RPMI7951 (cell line): ENCODE measurements around the gene FARS2. TPM values are rescaled to one million over a fixed set of nuclear protein-coding genes. Genes with fewer than 3 reads are reported as not detected.

Experiments used
- DNase-seq: peaks from one replicate; pipeline ENCODE4 v3.0.0-alpha.2; 2012; ENCODE audit warnings: low read depth
- total RNA-seq: library from RNA; depleted of rRNA; stranded (reverse); fragments of >200 nt; shearing (Covaris generic); gene quantifications from 2 replicates; pipeline ENCODE4 v1.2.3, GENCODE V29; 2014

Gene FARS2
- total RNA-seq, 1 experiment from 2014 or later = 21.9 TPM

DNA sequence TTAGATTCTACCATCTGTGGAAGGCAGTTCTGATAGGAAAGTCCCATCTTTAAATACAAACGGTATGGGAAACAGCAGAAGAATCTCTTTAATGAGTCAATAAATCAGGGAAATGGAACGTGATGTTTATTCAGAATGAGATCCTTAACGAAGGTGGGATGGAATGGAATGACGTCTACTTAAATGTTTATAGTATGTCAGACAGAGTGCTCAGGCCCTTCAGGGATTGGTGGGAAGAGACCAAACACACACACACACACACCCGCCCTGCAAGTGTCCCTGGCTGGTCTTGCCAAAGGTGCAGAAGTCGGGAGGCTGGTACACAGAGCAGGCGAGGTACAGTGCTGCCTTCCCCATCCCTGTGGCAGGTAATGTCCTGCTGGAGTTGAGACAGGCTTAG, 164.0 kb downstream of the FARS2 start:
- no peak for DNase-seq

DNA sequence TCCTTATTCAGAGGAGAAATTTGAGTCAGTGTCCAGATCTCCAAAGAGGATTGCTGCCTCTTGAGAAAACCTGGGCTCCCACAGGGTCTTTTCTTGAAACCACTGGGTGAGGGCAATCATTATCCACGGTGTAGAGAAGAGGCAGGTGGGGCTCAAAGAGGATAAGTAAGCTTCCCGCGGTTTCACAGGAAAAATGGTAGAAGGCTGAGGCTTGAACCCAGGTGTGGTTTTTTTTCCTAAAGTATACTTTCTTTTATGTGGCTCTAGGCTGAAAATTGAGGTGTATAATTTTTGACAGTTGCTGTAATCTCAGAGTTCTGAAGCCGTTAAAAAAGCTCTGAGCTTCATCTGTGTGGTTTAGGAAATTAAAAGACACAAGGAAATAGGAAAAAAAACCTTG, 164.5 kb downstream of the FARS2 start:
- DNase-seq = no peak

DNA sequence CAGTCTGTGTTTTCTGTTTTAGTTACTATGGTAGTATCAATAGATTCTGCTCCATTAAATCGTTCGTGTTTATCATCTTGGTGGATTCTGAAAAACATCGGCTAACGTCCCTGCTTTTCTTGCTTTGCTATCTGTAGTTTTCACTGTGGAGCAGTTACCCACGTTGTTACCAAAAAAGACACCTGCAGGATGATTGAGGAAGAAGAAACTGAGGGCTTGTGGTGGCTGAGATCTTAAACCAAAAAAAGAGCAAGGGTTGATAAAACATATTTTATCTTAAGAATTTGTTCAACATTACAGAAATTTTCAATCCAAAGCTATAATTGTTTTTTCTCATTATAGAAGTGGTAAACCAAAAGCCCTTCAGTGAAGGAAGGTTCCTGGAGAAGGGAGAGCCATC, 166.3 kb downstream of the FARS2 start:
- no peak for DNase-seq

DNA sequence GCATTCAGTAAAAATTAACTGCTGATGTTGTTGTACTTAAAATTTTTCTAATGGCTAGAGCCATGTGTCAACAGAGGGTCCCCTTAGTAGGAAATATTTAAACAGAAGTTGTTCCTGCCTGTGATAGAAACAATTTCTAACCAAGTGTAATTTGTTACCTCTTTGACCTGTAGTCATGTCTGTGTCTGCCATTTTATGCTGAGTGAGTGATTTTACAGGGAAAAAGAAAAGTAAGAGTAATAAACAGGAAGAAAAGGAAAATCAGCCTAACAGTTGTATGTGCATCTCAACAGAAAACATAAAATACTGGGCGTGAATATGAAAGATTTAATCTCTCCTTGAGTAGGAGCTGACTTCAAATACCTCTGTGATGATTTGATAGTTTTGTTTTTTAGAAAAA, 172.0 kb downstream of the FARS2 start:
- DNase-seq = no peak

DNA sequence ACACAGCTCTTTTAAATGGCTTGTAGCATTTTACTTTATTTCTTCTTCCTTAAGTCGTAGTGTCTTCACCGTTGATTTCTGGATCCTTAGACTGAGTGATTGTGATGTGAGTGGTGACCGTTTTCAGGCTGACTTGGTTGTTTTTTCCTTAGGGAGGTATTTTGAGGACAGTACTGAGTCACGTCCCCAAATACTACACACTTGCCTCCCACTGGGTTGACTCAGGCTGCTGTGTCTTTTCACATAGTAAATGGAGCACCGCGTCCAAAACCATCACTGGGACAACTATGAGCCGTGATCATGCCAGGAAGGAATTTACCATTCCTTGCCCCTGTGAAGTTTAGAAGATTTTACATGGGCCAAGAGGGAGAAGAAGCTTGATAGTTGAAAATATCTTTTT, 174.1 kb downstream of the FARS2 start:
- peak; percentile 81 for DNase-seq

DNA sequence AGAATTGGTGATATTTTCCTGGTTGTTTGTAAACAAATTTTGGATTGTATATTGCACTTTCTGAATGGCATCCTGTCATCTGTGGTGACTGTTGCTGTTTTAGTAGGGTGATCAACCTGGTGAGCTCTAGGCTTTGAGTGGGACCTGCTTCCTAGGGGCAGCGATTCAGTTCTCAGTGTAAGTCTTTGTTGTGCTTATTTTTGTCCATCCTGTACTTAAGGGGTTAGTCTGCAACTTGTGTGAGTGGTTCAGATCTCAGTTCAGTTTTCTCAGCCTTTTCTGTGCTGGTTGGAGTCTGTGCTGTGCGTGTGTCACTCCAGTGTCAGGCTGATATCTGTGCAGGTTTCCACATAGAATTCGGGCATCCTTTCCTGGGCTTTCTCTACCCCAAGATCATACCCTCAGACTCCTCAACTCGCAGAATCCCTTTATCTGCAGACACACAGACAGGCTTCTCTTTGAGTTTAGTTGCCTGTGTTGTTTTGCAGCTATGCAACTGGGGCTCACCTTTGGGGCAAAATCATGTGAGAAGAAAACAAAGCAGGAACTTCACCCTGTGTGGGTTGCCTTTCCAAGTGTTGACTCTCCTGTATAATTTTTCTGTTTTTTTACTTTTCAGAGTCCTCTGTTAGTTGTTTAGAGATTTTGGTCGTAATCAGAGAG, 177.7 kb downstream of the FARS2 start:
- DNase-seq = no peak

DNA sequence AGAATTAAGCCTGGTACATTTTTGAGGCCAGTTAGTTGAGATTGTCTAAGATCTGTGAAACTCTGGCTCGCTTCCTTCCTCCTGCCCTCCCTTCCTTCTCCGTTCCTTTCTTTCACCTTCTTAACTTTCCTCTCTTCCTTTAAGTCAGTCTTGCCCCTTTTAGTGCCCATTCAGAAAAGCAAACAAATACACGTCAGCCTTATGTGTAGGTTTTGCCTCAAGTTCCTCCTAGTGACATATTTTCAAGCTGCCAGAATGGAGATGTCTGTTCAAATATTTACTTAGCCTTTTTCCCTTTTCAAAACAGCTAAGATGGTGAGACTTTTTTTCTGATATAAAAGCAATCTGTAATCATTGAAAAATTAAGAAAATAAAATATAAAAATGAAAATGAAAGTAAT, 178.4 kb downstream of the FARS2 start:
- no peak for DNase-seq

DNA sequence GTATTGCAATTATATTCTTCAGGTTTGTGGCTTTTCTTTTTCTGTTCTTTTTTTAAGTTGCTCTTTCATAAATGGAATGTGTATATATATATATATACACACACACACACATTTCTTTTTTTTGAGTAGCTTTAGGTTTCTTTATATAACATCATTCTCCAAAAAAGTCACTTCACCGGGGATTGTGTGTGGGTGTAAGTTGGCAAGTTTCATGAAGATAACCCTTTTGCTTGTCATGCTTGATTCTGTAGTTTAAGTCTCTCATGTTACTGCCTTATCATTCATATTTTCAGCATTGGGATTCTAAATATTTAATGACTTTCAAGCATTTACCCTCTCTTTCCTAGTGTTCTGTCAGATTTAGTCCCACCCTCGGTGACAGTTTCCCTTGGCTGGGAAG, 181.0 kb downstream of the FARS2 start:
- no peak for DNase-seq

DNA sequence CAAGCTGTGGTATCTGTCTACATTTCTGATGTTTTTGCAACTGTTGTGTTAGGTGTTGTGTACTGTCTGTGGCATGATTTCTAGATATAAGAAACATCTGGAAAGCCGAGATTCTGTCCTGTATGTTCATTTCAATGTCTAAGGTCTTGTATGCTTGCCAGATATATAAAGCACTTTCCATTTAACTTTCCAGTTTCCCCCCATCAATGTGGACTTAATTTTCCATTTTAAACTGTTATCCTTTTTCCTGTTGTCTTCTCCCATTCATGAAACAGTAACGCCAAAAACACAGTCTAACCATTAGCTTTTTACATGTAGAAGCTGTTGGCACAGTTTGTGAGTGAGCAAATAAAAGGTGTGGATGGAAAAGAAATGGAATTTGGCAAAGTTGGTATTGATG, 181.6 kb downstream of the FARS2 start:
- DNase-seq = no peak

DNA sequence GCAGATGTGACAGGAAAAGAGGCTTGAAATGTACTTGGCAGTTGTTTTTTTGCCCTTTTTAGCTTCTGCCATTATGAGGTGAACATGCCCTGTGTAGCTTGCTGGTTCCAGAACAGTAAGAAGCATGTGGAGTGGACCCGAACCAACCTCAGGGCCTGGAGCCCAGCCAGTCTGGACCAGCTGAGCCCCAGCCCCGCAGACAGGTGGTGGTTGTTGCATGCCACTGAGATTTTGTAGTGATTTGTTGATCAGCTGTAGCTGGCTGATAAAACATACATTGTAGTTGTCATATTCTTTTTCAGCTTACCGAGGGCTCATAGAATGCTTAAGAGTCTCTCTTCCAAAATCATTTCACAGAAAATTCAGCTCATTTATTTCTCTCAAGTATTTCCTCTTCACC, 182.2 kb downstream of the FARS2 start:
- DNase-seq = no peak

DNA sequence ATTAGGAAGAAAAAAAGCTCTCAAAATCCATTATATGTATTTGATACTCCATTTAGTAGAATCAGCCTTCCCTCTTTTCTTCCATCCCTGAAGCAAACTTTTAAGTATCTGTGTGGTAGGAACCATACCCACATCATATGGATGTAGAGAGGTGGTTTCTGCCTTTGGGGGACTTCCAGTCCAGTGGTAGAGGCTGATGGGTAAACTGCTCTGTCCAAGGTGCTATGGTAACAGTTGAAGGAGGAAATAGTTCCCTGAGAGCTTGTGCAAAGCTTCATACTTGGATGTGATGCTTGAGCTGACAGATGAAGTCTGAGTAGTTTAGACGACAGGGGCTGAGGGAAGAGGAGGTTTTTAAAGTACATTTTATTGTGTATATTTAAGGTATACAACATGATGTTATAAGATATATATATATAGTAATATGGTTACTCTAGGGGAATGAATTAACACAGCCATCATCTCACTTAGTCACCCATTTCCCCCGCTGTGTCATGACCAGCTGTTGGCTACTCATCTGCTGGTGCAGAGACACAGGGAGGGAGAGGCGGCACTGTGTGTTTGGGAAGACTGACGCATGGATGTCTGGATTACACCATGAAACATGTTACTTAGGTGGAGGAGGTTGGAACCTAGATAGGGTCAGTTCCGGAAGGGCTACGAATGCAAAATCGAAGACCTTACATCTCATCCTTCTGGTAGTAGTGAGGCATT, 185.2 kb downstream of the FARS2 start:
- DNase-seq = no peak

DNA sequence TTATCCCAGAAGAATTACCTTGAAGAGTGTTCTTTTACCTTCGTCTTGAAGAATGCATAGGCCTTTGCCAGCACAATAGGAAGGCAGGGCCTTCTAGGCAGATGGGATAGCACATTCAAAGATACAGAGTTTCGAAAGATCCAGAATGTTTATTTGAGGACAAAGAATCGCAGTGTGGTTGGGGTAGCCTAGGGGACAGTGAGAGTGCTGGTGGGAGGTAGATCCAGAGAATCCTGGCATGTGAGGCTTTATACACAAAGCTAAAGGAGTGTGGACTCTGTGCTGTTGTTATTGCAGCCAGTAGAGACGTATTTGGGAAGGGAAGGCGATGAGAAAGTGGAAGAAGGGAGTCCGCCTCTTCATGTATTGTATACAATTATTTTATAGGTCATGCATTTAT, 186.6 kb downstream of the FARS2 start:
- no peak for DNase-seq

DNA sequence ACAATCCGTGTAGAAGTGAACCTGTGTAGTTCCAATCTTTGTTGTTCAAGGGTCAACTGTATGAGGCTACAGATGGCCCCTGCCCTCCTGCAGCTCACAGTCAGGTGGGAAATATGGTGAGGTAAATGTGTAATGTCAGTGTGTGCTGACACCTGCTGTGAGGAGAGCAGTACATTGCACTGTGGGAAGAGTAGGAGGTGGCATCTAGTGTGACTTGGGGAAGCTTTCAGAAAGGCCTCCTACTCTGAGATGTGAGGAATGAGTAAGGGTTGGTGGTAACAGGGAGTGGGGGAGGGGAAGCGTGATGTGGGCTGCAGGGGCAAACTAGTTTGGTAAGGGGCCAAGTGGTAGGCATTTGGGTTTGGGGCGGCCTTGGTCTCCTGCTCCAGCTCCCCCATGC, 188.8 kb downstream of the FARS2 start:
- DNase-seq = no peak

DNA sequence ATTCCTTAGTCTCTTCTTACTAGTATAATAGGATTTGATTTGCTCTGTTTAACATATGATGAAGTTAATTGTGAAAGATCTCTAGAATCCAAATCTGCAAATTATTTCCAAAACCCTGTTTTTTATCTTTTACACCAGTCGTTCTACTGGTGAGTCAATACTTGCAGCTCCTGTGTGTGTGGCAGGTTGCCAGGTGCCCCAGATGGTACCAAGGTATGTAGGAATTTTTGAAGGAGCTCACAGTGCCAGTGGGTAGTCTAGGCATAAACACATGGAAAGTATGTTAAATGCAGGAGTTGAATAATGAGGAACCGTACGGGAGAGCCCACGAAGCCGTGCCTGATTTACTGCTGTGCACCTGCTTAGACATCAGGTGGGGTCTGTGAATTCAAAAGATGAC, 192.2 kb downstream of the FARS2 start:
- peak; percentile 18 for DNase-seq

DNA sequence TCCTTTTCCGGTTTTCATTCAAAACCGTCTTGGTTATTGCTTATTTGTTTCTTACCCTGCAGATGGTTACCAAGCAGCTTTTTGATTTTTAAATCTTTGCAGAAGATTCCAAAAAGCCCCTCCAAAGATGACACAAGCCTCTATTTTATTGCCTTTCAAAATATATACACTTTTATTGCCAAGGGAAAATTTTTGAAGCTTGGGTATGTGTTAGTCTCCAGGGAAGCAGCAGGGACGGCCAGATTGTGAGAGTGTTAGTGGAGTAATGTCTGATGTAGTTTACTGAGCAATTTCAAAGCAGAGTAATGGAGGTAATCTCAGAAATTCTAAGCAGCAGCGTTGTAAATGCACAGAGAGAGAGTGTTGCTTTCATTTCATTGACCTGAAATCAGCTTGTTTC, 193.8 kb downstream of the FARS2 start:
- DNase-seq = no peak

DNA sequence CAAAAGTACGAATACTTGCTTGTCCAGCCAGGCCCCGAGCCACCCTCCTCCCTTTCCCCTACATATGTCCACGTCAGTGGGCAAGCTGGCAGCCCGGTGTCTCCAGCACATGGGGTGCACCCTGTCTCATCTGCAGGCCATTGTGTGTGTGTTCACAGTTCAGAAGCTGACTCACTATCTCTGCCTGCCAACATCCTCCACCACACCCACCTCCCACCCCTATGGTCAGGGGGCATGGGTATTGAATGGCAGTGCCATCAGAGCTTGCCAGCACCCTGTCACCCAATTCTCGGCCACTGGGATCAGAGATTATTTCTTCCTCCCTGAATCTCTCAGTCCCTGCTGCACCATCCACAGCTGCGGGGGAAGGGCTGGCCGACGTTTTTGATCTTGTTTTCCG, 195.7 kb downstream of the FARS2 start:
- peak; percentile 36 for DNase-seq

DNA sequence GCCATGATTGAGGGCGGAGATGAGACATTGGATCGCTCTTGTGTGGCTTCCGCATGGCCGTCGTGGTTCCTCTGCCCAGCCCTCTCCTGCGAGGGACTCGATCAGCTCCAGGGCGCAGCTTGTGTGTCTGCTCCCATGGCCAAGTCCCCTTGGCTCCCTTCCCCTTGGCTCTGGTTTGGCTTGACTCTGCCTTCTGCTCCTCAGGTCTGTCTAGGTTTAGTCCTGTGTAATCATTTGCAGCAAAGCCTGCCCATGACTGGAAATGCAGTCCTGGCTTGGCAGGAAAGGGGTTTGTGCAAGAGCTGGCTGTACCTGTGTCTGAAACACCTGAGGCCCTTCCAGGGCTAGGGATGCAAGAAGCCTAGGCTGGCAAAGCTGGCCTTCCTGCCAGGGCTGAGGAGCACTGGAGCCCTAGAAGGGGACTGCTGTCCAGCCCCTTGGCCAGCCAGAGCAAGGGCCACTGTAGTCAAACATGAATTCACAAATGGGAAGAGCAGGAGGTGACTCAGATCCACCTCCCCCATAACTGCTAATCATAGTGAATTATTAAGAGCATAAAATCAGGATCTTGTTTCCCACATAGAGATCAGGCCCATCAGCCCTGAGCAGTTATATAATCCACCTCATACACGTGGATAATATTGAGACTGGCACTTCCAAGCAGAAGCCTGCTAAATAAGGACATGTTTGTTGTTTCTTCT, 196.8 kb downstream of the FARS2 start:
- DNase-seq = no peak

DNA sequence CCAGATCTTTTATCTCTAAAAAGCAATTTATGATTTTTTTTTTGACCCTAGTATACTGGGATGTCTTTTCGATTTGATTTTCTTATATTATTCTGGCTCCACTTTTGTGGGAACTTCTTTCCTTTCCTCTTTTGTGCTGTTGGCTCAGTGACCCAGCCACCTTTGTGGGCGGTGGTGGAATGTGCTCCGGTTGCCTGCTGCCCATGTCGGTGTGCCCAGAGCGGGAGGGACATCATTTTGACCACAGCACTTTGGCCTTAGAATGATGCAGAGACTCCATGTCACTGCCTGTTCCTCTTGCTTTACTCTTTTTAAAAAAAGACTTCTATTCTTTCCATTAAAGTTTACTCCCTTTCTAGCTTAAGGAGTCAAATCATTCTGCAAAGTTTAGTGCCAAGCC, 198.0 kb downstream of the FARS2 start:
- DNase-seq = no peak

DNA sequence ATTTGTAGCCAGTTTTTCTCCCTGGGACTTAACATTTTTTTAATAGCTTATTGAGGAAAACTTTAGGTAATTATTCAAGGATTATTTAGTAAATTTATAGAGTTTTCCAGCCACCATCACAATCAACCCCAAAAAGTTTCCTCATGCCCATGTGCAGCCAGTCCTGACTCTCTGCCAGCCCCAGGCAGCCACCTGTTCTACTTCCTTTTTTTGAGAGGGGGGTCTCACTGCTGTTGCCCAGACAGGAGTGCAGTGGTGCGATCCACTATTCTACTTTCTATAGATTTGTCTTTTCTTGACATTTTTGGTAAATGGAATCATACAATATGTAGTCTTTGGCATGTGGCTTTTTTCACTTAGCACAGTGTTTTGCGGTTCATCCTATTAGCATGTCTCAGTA, 200.1 kb downstream of the FARS2 start:
- DNase-seq = no peak

DNA sequence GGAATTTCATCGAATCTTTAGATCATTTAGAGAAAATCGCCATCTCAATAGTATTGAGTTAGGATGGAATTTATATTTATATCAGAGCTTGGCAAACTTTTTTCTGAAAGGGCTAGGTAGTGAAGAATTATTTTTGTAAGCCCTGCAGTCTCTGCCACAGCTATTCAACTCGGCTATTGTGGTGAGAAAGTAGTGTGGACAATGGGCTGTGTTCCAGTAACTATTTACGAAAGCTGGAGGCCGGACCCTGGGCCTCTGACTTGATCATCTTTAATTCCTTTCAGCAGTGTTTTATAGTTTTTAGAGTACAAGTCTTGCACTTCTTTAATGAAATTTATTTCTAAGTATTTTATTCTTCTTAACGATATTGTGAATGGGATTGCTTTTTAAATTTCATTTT, 201.5 kb downstream of the FARS2 start:
- no peak for DNase-seq

DNA sequence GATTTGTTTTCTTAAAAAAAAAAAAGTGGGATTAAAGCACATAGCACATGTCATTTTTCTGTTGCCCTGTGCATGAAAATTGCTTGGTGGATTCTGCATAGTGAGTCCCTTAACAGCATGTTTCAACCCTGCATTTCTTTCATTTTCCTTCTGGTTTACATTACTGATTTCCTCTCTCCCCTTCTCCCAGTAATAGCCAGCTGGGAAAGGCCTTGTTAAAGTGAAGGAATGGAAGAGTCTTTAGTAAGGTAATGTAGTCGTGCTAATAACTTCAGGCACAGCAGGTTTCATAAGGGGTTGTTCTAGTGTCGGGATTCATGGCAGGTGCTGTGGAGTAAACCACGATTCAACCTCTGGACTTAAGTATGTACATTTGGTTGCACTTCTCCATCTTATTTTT, 202.4 kb downstream of the FARS2 start:
- DNase-seq = no peak

DNA sequence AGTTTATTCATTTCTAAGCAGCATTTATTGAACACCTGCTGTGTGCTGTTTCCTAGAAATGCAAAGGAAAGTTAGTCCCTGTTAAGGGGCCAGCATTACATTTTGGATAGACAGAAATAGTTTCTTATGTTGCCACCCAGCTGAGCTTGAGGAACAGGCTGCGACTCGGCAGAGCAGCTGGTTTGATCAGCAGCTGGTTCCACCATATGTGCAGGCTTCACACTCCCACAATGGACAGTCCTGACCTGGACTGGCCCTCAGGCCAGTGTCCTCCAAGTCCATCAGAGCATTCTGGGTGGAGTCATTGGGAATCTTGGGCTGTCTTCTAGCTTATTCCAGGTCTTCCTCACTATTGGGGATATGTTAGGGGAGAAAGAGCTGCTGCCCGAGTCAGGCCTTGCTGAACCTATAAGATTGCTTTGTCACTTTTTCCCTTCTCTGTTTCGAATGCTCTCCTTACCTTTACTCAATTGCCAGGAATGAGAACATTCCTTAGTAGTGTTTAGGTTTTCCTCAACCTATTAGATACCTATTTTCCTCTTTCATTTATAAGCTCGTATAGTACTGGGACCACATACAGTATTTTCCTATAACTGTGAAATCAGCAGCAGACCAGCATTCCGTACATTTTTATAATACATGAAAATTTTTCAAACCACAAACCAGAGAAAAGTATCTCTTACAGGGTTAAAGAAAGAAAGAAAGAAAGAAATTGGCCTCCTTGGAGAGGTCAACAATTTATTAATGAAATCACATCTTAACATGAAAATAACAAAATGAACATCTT, 203.0 kb downstream of the FARS2 start:
- peak; percentile 25 for DNase-seq
